Stomach (tissue), 9 donors: ENCODE results near the gene MAP1S. TPM values are rescaled to one million over a fixed set of nuclear protein-coding genes. Genes with fewer than 3 reads are reported as not detected.

Experiments
- DNase-seq, 2 donors: peaks; one replicate each; pipeline versions ENCODE4 v3.0.0 to v3.0.0-alpha.2; 2013 to 2019
- H3K27ac ChIP-seq, 5 donors: fragments of 200-600 bp in 4 of 5; sonication (generic) in 4 of 5; one replicate each; pipeline ENCODE4 v1.5.1; 2013 to 2019; ENCODE audit warnings: mild to moderate bottlenecking in 1 of 5, moderate library complexity in 1 of 5
- H3K27me3 ChIP-seq, 3 donors: fragments of 200-600 bp; sonication (generic); one replicate each; pipeline ENCODE4 v1.5.1; 2017 to 2019; ENCODE audit warnings: mixed run types in 1 of 3
- H3K36me3 ChIP-seq, 4 donors: fragments of 200-600 bp; sonication (generic); 1 replicate in 3 of 4; 2 replicates in 1 of 4; pipeline ENCODE4 v1.5.1; 2016 to 2019
- H3K4me1 ChIP-seq, 4 donors: fragments of 200-600 bp; sonication (generic); one replicate each; pipeline ENCODE4 v1.5.1; 2016 to 2019
- H3K4me3 ChIP-seq, 4 donors: fragments of 200-600 bp; sonication (generic) in 3 of 4; one replicate each; pipeline ENCODE4 v1.5.1; 2016 to 2019; ENCODE audit warnings: mild to moderate bottlenecking in 1 of 4
- H3K9me3 ChIP-seq, 4 donors: fragments of 200-600 bp; sonication (generic); one replicate each; pipeline ENCODE4 v1.5.1; 2016 to 2019
- EP300 ChIP-seq: sonication (generic); formaldehyde crosslinking; IDR thresholded peaks from one replicate; pipeline ENCODE4 v1.6.1; 2017; ENCODE audit warnings: antibody characterized with exemption
- POLR2A ChIP-seq, 4 donors: fragments of 450-650 bp; IDR thresholded peaks; one replicate each; pipeline ENCODE4 v1.6.1; 2016; ENCODE audit warnings: antibody characterized with exemption in 4 of 4, control low read depth in 2 of 4, mild to moderate bottlenecking in 1 of 4, moderate library complexity in 1 of 4
- POLR2AphosphoS5 ChIP-seq, 3 donors: sonication (generic); formaldehyde crosslinking; IDR thresholded peaks; one replicate each; pipeline ENCODE4 v1.6.1; 2016; ENCODE audit warnings: antibody characterized with exemption in 3 of 3
- WGBS, 5 donors: extraction: QIAGEN DNeasy Blood & Tissue Kit in 3 of 5; methylation state at CpG; one replicate each; pipeline versions ENCODE4 v1.1.5 to v1.1.7; 2013 to 2018; 5-methylcytosine and 5-hydroxymethylcytosine counted together
- intact Hi-C: fragments of 100-400 bp; cut with DNase I; formaldehyde crosslinking; loops from one replicate; pipeline ENCODE4 v1.15.1; 2023; ENCODE audit warnings: low total_unique reads
- polyA plus RNA-seq, 3 donors: library from polyadenylated mRNA; stranded (reverse); fragments of 200-250 nt; gene quantifications; one replicate each; pipeline ENCODE4 v1.2.3, GENCODE V29; 2013
- total RNA-seq, 5 donors: library from RNA; depleted of rRNA; stranded (reverse); fragments of >200 nt; gene quantifications; one replicate each; pipeline versions ENCODE4 v1.1.0 to v1.2.3, GENCODE V29; 2014 to 2016
- TF ChIP-seq, protein P1 (sequence below), 7 experiments: fragments of 450-650 bp in 4 of 7; fragments of 200-600 bp in 3 of 7; sonication (generic) in 3 of 7; IDR thresholded peaks; one replicate each; pipeline ENCODE4 v1.5.1; 2016 to 2019; ENCODE audit warnings: antibody characterized with exemption in 7 of 7, control low read depth in 2 of 7, mild to moderate bottlenecking in 1 of 7
- donor health status: healthy with polysubstance abuse.
- donor health status: Bipolar disorder and iron deficiency.
- donor health status: healthy.

Gene MAP1S
- total and polyA plus RNA-seq, 8 donors = 8.3 to 193 (median 27.8) TPM

DNA sequence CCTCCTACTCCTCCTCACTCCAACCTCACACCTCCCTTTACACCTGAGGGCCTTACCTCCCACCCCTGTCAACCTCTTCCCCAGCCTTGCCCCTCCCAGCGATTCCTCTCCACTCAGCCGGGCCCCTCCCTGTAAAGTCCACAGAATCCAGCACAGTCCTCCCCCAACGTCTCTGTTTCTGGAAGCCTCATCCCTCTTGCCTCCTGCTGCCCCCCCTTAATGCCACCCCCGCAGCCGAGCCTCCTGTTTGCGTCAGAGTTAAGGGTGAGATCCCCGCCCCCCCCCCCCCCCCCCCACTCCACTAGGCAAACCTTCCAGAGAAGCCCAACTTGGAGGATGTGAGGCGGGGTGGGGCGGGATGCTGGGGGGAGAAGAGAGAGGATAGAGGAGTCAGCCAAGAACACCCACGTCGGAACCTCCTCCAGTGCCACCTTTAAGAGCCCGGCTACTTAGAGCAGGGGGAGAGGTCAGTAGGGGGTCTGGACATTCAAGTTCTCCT, 33.2 kb upstream of the MAP1S start:
- Histone ChIP-seq H3K4me3 (peak overlapping the region in 3 of 4 donors; percentile 7 to 26 (median 17)), H3K27ac (peak overlapping the region in 1 of 5 donors; percentile 10), H3K27me3 (peaks cover 9 to 100% (median 66%) of the 10 kb centered on the region in 3 donors), H3K36me3 (no peaks in the 10 kb centered on the region), H3K9me3 (no peaks in the 10 kb centered on the region), H3K4me1 (peaks cover 18 to 31% (median 29%) of the 10 kb centered on the region in 4 donors)
- WGBS, 5 donors = 1 to 4% (median 2%) methylated on average over 7 to 12 of the region's 12 CpGs
- peak in 1 of 2 donors; percentile 20 for DNase-seq
- intact Hi-C loops = no loop called here
- TF ChIP-seq POLR2A (IDR thresholded peaks at IDR 0.05) = no peak
- no peak for TF ChIP-seq POLR2AphosphoS5 (IDR thresholded peaks at IDR 0.05)
- no peak for TF ChIP-seq EP300
- TF ChIP-seq, protein P1, sequence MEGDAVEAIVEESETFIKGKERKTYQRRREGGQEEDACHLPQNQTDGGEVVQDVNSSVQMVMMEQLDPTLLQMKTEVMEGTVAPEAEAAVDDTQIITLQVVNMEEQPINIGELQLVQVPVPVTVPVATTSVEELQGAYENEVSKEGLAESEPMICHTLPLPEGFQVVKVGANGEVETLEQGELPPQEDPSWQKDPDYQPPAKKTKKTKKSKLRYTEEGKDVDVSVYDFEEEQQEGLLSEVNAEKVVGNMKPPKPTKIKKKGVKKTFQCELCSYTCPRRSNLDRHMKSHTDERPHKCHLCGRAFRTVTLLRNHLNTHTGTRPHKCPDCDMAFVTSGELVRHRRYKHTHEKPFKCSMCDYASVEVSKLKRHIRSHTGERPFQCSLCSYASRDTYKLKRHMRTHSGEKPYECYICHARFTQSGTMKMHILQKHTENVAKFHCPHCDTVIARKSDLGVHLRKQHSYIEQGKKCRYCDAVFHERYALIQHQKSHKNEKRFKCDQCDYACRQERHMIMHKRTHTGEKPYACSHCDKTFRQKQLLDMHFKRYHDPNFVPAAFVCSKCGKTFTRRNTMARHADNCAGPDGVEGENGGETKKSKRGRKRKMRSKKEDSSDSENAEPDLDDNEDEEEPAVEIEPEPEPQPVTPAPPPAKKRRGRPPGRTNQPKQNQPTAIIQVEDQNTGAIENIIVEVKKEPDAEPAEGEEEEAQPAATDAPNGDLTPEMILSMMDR (IDR thresholded peaks at IDR 0.05) = no peak

DNA sequence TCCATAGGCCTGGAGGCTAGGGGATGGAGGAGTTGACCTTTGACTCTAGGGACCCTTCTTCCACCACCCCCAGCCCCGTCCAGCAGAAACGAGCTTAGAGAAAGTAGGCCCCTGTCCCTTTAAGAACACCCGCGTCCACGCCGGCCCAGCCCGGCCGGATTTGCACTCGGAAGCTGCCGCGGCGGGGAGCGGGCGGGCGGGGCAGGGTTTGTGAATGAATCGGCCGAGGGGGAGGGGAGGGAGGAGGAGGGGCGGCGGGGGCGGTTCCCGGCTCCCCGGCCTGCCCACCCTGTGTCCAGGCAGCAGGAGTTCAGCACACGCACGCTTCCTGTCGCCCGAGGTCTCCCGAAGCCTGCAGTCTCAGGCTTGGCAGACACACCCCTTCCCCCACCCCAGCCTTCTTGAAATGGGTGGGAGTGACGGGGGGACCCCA, 32.7 kb upstream of the MAP1S start:
- no peak for TF ChIP-seq POLR2AphosphoS5 (IDR thresholded peaks at IDR 0.05)
- TF ChIP-seq, protein P1 (IDR thresholded peaks at IDR 0.05) = no peak
- TF ChIP-seq EP300 = no peak
- no peak for TF ChIP-seq POLR2A (IDR thresholded peaks at IDR 0.05)
- H3K9me3 ChIP-seq = no peaks in the 10 kb centered on the region
- DNase-seq = peak in 1 of 2 donors; percentile 65
- H3K36me3 ChIP-seq = no peaks in the 10 kb centered on the region
- peak overlapping the region in 1 of 5 donors; percentile 10 for H3K27ac ChIP-seq
- peaks cover 18 to 31% (median 29%) of the 10 kb centered on the region in 4 donors for H3K4me1 ChIP-seq
- peak overlapping the region in 3 of 4 donors; percentile 7 to 26 (median 17) for H3K4me3 ChIP-seq
- peaks cover 9 to 98% (median 61%) of the 10 kb centered on the region in 3 donors for H3K27me3 ChIP-seq
- 0 to 1% (median 0%) methylated on average over 2 to 28 of the region's 28 CpGs for WGBS, 5 donors
- intact Hi-C loops = no loop called here

DNA sequence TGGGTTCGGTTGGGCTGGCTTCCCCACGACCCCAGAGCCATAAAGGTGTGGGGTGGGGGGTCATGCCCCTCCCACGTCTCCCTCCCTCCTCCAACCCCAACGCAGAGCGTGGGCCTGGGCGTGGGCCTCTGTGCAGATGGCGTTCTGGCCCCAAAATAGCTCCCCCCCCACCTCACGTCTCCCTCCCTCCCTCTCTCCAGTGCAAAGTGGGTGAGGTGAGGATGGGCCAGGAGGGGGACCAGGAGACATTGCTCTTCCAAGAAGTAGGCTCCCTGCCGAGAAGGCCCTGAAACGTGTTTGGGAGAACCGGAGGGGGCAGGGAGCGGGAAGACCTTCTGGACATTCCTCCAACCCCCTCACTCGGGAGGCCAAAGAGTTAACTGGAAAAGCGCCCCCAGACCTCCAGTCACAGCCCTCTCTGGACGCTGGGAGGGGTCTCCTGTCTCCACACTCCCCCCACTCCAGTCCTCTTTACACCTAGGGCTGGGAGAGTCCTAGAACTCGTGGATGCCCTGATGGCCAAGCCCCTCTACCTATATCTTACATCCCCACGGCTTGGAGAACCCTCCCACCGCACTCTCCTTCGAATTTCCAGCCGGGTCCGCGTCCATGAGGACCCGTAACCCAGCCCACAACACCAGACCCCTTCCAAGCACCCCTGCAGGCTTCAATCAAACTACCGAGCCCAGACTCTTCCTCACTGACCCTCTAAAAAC, 32.0 kb upstream of the MAP1S start:
- DNase-seq = no peak
- Histone ChIP-seq H3K27me3 (peaks cover 9 to 96% (median 54%) of the 10 kb centered on the region in 3 donors), H3K36me3 (no peaks in the 10 kb centered on the region), H3K9me3 (no peaks in the 10 kb centered on the region), H3K4me3 (peak overlapping the region; percentile 14 to 34 (median 22)), H3K4me1 (peaks cover 18 to 31% (median 29%) of the 10 kb centered on the region in 4 donors), H3K27ac (peak overlapping the region in 1 of 5 donors; percentile 40)
- TF ChIP-seq POLR2AphosphoS5 (IDR thresholded peaks at IDR 0.05) = no peak
- intact Hi-C loops = no loop called here
- 2 to 5% (median 3%) methylated on average over 15 to 24 of the region's 24 CpGs for WGBS, 5 donors

DNA sequence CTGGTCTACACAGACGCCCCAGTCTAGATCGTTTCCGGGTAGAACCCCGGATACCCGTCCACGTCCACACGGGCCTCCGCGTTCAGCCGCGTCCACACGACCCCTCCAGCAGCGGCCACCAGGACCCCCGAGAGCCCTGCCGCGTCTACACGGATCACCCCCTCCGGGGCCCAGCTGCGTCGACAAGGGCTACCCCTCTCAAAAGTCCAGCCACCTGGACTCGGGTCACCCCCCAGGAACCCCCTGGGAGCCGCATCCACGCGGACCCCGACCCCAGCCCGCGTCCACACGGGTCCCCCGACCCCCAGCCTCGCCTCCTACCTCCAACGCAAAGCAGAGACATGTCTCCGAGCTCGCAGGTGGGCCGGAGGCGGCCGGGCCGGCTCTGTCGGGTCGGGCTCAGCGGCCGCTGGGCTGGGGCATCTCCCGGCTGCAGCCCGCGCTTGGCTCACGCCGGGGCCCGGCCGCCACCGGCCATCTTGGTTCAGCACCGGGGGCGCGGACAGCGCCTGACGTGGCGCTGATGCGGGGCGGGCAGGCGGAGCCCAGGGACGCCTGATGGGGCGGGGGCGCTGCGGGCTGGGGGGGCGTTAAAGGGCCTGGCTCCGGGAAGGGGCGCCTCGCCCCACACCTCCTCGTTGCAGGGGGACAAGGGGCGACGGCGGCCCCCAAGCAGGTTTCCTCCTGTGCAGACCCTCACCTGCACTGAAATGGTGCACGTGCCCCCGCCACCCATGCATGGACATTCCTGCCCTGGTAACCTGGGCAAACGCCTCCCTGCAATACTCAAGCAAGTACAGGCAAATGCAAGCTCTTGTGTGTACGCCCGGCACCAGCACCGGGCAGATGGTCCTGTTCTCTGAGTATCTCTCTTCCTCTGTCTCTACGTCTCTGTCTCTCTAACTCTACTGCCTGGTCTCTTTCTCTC, 31.2 kb upstream of the MAP1S start, which contains the start of gene UNC13A:
TSS of gene UNC13A (minus strand) at position 498 of the 928 bp plus-strand sequence. CDS start at position 343, 155 bp downstream.
- peaks cover 9 to 88% (median 53%) of the 10 kb centered on the region in 3 donors for H3K27me3 ChIP-seq
- H3K36me3 ChIP-seq = no peaks in the 10 kb centered on the region
- no peak for TF ChIP-seq EP300
- TF ChIP-seq, protein P1 (IDR thresholded peaks at IDR 0.05) = no peak
- TF ChIP-seq POLR2AphosphoS5 (IDR thresholded peaks at IDR 0.05) = no peak
- TF ChIP-seq POLR2A (IDR thresholded peaks at IDR 0.05) = no peak
- H3K27ac ChIP-seq = peak within 1 kb of the TSS in 2 of 5 donors; percentile 19 to 40
- WGBS, 5 donors = 2 to 4% (median 3%) methylated on average over 26 to 77 of the region's 77 CpGs
- peak within 1 kb of the TSS; percentile 5 to 34 (median 20) for H3K4me3 ChIP-seq
- H3K4me1 ChIP-seq = peaks cover 18 to 31% (median 29%) of the 10 kb centered on the region in 4 donors
- DNase-seq = peak; percentile 37 to 87
- no peaks in the 10 kb centered on the region for H3K9me3 ChIP-seq
- intact Hi-C loops = no loop called here
